Small intestine (tissue), 7 donors: ENCODE results near the gene C1QTNF12. TPM values are rescaled to one million over a fixed set of nuclear protein-coding genes. Genes with fewer than 3 reads are reported as not detected.
"Not testable (repeated sequence)": the region's sequence is repeated elsewhere in the genome, so short reads cannot be mapped to it uniquely, and the experiment has no call there.

Source experiments
- DNase-seq, 2 donors: peaks; one replicate each; pipeline versions ENCODE4 v3.0.0 to v3.0.0-alpha.2; 2013
- FAIRE-seq: peaks from 2 replicates; lab custom pipeline; 2012; peaks lifted over from hg19 to GRCh38; lab: Jason Lieb, UNC
- H3K27ac ChIP-seq, 3 donors: one replicate each; pipeline ENCODE4 v1.5.1; 2013; ENCODE audit warnings: low read length in 2 of 3, mild to moderate bottlenecking in 2 of 3, control low read depth in 1 of 3, inconsistent platforms in 1 of 3, low read depth in 1 of 3, moderate library complexity in 1 of 3
- H3K27me3 ChIP-seq, 3 donors: one replicate each; pipeline ENCODE4 v1.6.1; 2013; ENCODE audit warnings: low read length in 3 of 3, inconsistent platforms in 1 of 3; ENCODE audit not compliant: control insufficient read depth in 3 of 3, insufficient read depth in 3 of 3
- H3K36me3 ChIP-seq, 3 donors: one replicate each; pipeline ENCODE4 v1.6.1; 2013; ENCODE audit warnings: low read length in 3 of 3, inconsistent platforms in 1 of 3, low read depth in 1 of 3, mild to moderate bottlenecking in 1 of 3, moderate library complexity in 1 of 3; ENCODE audit not compliant: control insufficient read depth in 3 of 3, insufficient read depth in 2 of 3
- H3K4me1 ChIP-seq, 3 donors: one replicate each; pipeline ENCODE4 v1.6.1; 2013; ENCODE audit warnings: low read length in 2 of 3, inconsistent platforms in 1 of 3, low read depth in 1 of 3, mild to moderate bottlenecking in 1 of 3, moderate library complexity in 1 of 3; ENCODE audit not compliant: control insufficient read depth in 3 of 3, insufficient read depth in 2 of 3
- H3K4me3 ChIP-seq, 3 donors: one replicate each; pipeline ENCODE4 v1.5.1; 2013; ENCODE audit warnings: low read length in 3 of 3, control low read depth in 1 of 3, inconsistent platforms in 1 of 3, low read depth in 1 of 3, mild to moderate bottlenecking in 1 of 3, moderate library complexity in 1 of 3
- H3K9me3 ChIP-seq, 2 donors: one replicate each; pipeline ENCODE4 v1.6.1; 2013; ENCODE audit warnings: low read depth in 1 of 2, low read length in 1 of 2; ENCODE audit not compliant: control insufficient read depth in 2 of 2, insufficient read depth in 1 of 2
- WGBS, 3 donors: extraction: QIAGEN DNeasy Blood & Tissue Kit; methylation state at CpG; one replicate each; pipeline ENCODE4 v1.1.7; 2013; 5-methylcytosine and 5-hydroxymethylcytosine counted together
- polyA plus RNA-seq, 4 donors: library from polyadenylated mRNA; stranded (reverse) in 3 of 4; unstranded in 1 of 4; fragments of 200-250 nt in 3 of 4; fragments of 120-200 nt in 1 of 4; gene quantifications; one replicate each; pipeline versions ENCODE4 v1.2.1 to v1.2.3, GENCODE V29; 2013
- donor health status: healthy with polysubstance abuse.
- donor health status: control.
- donor health status: control.
- donor health status: Bipolar disorder and iron deficiency.
- donor health status: healthy.

Gene C1QTNF12
- polyA plus RNA-seq, 4 donors = 10.6 to 203 (median 98.5) TPM

DNA sequence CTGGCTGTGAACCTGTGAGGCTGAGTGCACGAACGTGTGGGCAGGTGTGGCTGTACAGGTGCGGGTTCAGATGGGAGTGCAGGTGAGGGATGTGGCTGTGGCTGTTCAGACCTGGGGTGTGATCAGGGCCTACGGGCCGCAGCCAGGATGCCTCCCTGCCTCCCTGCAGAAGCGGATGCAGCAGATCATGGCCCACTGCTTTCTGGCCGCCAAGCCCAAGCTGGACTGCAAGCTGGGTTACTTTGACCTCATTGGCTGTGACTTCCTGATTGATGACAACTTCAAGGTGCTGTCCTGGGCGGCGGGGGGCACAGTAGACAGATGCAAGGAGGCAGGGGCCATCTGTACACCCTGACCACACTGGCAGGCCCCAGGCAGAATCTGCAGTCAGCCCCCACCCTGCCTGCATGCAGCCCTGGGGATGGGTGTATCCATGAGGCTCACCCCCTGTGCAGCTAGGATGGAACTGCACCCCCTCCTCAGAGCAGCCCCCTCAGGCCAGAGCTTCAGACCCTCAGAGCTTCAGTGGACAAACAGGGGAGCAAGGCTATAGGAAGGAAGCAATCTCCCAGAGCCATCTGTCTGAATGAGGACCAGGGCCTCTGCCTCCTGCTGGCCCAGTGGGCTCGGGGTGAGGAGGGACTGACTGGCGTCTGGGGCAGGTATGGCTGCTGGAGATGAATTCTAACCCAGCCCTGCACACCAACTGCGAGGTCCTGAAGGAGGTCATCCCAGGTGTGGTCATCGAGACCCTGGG lies 49.9 kb downstream of the C1QTNF12 start:
- DNase-seq = no peak
- WGBS, 3 donors = 56 to 78% (median 70%) methylated on average over 11 to 13 of the region's 13 CpGs
- H3K4me3 ChIP-seq = no peak overlapping the region
- no peaks in the 10 kb centered on the region for H3K4me1 ChIP-seq
- H3K9me3 ChIP-seq = peaks cover 0 to 13% of the 10 kb centered on the region in 2 donors
- peaks cover 0 to 26% (median 1%) of the 10 kb centered on the region in 3 donors for H3K27me3 ChIP-seq
- FAIRE-seq = no peak
- no peaks in the 10 kb centered on the region for H3K36me3 ChIP-seq
- H3K27ac ChIP-seq = no peak overlapping the region

DNA sequence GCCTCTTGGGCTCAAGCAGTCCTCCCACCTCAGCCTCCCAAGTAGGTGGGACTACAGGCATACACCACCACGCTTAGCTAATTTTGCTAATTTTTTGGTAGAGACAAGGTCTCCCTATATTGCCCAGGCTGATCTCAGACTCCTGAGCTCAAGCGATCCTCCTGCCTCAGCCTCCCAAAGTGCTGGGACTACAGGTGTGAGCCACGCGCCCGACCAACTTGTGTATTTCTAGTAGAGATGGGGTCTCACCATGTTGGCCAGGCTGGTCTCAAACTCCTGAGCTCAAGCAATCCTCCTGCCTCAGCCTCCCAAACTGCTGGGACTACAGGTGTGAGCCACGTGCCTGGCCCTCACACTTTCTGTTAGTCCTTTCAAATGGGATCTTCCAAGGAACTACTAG lies 50.8 kb downstream of the C1QTNF12 start:
- WGBS, 3 donors = 87 to 96% (median 92%) methylated on average over 6 of the region's 6 CpGs

DNA sequence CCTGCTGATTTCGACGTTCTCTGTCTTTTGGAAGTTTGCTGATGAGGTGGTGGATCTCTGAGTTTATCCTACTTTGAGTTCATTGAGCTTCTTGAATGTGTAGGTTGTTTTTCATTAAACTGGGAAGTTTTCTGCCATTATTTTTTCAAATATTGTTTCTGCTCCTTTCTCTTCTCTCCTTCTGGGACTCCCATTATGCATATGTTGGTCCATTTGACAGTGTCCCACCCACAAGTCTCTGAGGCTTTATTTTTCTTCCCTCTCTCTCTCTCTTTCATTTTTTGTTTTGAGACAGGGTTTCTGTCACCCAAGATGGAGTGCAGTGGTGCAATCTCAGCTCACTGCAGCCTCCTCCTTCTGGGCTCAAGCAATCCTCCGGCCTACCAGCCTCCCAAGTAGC lies 51.8 kb downstream of the C1QTNF12 start:
- peaks cover 0 to 12% (median 1%) of the 10 kb centered on the region in 3 donors for H3K27me3 ChIP-seq
- DNase-seq (no peak), FAIRE-seq (no peak)
- WGBS, 3 donors = 82 to 93% (median 92%) methylated on average over 3 of the region's 3 CpGs
- H3K4me1 ChIP-seq = no peaks in the 10 kb centered on the region
- no peak overlapping the region for H3K27ac ChIP-seq
- H3K9me3 ChIP-seq = peaks cover 0 to 13% of the 10 kb centered on the region in 2 donors
- no peak overlapping the region for H3K4me3 ChIP-seq
- no peaks in the 10 kb centered on the region for H3K36me3 ChIP-seq

More for the DNA sequence above, 50.8 kb downstream of the C1QTNF12 start:
- Histone ChIP-seq H3K27me3 (peaks cover 0 to 22% (median 1%) of the 10 kb centered on the region in 3 donors), H3K9me3 (peaks cover 0 to 13% of the 10 kb centered on the region in 2 donors)
- DNase-seq, H3K4me1 ChIP-seq, H3K36me3 ChIP-seq, H3K27ac ChIP-seq, H3K4me3 ChIP-seq, FAIRE-seq: not testable (repeated sequence)

Other genes with a start within 250 kb of the C1QTNF12 start
- 1 to 10 TPM in 3 of 4 donors, under 1 TPM in 1; 0.89 to 8.2 (median 5.3) TPM for gene HES4, start 246.6 kb downstream of the C1QTNF12 start, polyA plus RNA-seq
- 100 to 1,000 TPM in 2 of 4 donors, 10 to 100 TPM in 2; 21.1 to 282 (median 182) TPM for gene ISG15, start 233.2 kb downstream of the C1QTNF12 start, polyA plus RNA-seq
- 100 to 1,000 TPM in 1 of 4 donors, 10 to 100 TPM in 3; 13.2 to 104 (median 19.9) TPM for gene AGRN, start 226.6 kb downstream of the C1QTNF12 start, polyA plus RNA-seq
- gene RNF223, start 172.4 kb downstream of the C1QTNF12 start, polyA plus RNA-seq = under 1 TPM in 3 of 4 donors, not detected in 1; 0.15 to 0.45 (median 0.18) TPM
- 10 to 100 TPM in 3 of 4 donors, 1 to 10 TPM in 1; 9.2 to 19.0 (median 12.6) TPM for gene C1orf159, start 130.6 kb downstream of the C1QTNF12 start, polyA plus RNA-seq
- under 1 TPM in 2 of 4 donors, not detected in 2; 0.21 to 0.36 TPM for gene TTLL10, start 72.8 kb downstream of the C1QTNF12 start, polyA plus RNA-seq
- gene TNFRSF18, start 40.1 kb downstream of the C1QTNF12 start, polyA plus RNA-seq = 1 to 10 TPM in 2 of 4 donors, under 1 TPM in 1, not detected in 1; 0.47 to 5.9 (median 1.8) TPM
- 1 to 10 TPM in 3 of 4 donors, not detected in 1; 1.2 to 3.5 (median 3.1) TPM for gene TNFRSF4, start 32.6 kb downstream of the C1QTNF12 start, polyA plus RNA-seq
- gene SDF4, start 14.7 kb downstream of the C1QTNF12 start, polyA plus RNA-seq = 100 to 1,000 TPM in 3 of 4 donors, 10 to 100 TPM in 1; 91.2 to 190 (median 151) TPM
- 10 to 100 TPM in 2 of 4 donors, 1 to 10 TPM in 2; 2.7 to 13.7 (median 6.8) TPM for gene B3GALT6, start 14.5 kb downstream of the C1QTNF12 start, polyA plus RNA-seq
- gene UBE2J2, start 27.1 kb upstream of the C1QTNF12 start, polyA plus RNA-seq = 10 to 100 TPM; 45.9 to 67.0 (median 60.7) TPM
- gene SCNN1D, start 33.7 kb upstream of the C1QTNF12 start, polyA plus RNA-seq = 10 to 100 TPM in 2 of 4 donors, 1 to 10 TPM in 2; 5.2 to 37.1 (median 17.2) TPM
- 10 to 100 TPM; 28.6 to 71.1 (median 50.6) TPM for gene ACAP3, start 61.2 kb upstream of the C1QTNF12 start, polyA plus RNA-seq
- 10 to 100 TPM; 15.0 to 22.7 (median 18.4) TPM for gene PUSL1, start 61.9 kb upstream of the C1QTNF12 start, polyA plus RNA-seq
- 100 to 1,000 TPM in 3 of 4 donors, 10 to 100 TPM in 1; 94.9 to 331 (median 186) TPM for gene INTS11, start 77.9 kb upstream of the C1QTNF12 start, polyA plus RNA-seq
- gene CPTP, start 78.1 kb upstream of the C1QTNF12 start, polyA plus RNA-seq = 10 to 100 TPM; 18.5 to 71.3 (median 45.1) TPM
- under 1 TPM; 0.33 to 0.99 (median 0.63) TPM for gene TAS1R3, start 84.6 kb upstream of the C1QTNF12 start, polyA plus RNA-seq
- 10 to 100 TPM; 46.7 to 88.8 (median 61.3) TPM for gene DVL1, start 102.7 kb upstream of the C1QTNF12 start, polyA plus RNA-seq
- gene MXRA8, start 111.8 kb upstream of the C1QTNF12 start, polyA plus RNA-seq = 100 to 1,000 TPM in 1 of 4 donors, 10 to 100 TPM in 1, 1 to 10 TPM in 2; 2.7 to 538 (median 14.7) TPM
- gene AURKAIP1, start 128.5 kb upstream of the C1QTNF12 start, polyA plus RNA-seq = 100 to 1,000 TPM in 3 of 4 donors, 10 to 100 TPM in 1; 88.1 to 382 (median 297) TPM
- gene CCNL2, start 152.6 kb upstream of the C1QTNF12 start, polyA plus RNA-seq = 100 to 1,000 TPM in 3 of 4 donors, 10 to 100 TPM in 1; 71.9 to 224 (median 198) TPM
- gene MRPL20, start 160.6 kb upstream of the C1QTNF12 start, polyA plus RNA-seq = 100 to 1,000 TPM; 135 to 221 (median 167) TPM
- 1 to 10 TPM; 1.1 to 1.7 (median 1.5) TPM for gene ANKRD65, start 174.6 kb upstream of the C1QTNF12 start, polyA plus RNA-seq
- gene VWA1, start 189.0 kb upstream of the C1QTNF12 start, polyA plus RNA-seq = 100 to 1,000 TPM in 1 of 4 donors, 10 to 100 TPM in 1, 1 to 10 TPM in 1, under 1 TPM in 1; 0.67 to 122 (median 6.9) TPM
- 1 to 10 TPM in 1 of 4 donors, under 1 TPM in 2, not detected in 1; 0.27 to 1.5 (median 0.66) TPM for gene ATAD3C, start 203.0 kb upstream of the C1QTNF12 start, polyA plus RNA-seq
- 10 to 100 TPM; 17.4 to 34.5 (median 19.4) TPM for gene ATAD3B, start 225.0 kb upstream of the C1QTNF12 start, polyA plus RNA-seq